ENCODE data around the gene GLE1.

- TF ChIP-seq CTCF (IDR thresholded peaks at IDR 0.05; ENCODE audit: low read depth, low read length) (no peak), POLR2A (IDR thresholded peaks at IDR 0.05; ENCODE audit: extremely low read depth, insufficient read length) (no peak), MYC (IDR thresholded peaks at IDR 0.05; ENCODE audit: low read depth, low read length) (no peak)
Observed at GRCh38 chr9:128493424-128493823, 11.1 kb upstream of the GLE1 start.
